ENCODE data around the gene CNBP. TPM values are rescaled to one million over a fixed set of nuclear protein-coding genes. Genes with fewer than 3 reads are reported as not detected.
A peak's percentile ranks its signal among the peaks of the same experiment; 100 is the strongest.

Gene CNBP
- polyA plus RNA-seq, 1 donor (not counting 4 experiments of a cell fraction or from before 2014, with no cell fraction given): 388 TPM

DNA sequence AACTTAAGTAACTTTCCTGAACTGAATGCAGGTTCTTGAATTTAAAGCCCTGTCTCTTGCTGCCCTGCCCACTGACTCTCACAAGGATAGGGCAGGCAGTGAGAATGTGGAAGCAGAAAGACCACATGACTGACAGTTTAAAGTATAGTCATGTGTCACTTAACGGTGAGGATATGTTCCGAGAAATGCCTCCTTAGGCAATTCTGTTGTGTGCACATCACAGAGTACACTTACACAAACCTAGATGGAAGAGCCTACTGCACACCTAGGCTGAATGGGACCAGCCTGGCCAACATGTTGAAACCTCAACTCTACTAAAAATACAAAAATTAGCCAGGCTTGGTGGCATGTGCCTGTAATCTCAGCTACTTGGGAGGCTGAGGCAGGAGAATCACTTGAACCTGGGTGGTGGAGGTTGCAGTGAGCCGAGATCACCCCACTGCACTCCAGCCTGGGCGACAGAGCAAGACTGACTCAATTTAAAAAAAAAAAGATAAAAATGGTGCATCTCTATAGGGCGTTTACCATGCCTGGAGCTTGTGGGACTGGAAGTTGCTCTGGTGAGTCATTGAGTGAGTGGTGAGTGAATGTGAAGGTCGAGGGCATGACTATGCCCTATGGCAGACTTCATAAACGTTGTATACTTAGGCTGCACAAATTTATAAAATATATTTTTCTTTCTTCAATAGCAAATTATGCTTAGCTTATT is 46.8 kb upstream of the CNBP start:
- H2AFZ ChIP-seq (ENCODE audit: control insufficient read depth, low read length): no peak overlapping the region
- peaks cover 6% of the 10 kb centered on the region for H3K9me1 ChIP-seq (ENCODE audit: control insufficient read depth, extremely low read depth, insufficient read depth, low read length)
- H4K20me1 ChIP-seq (ENCODE audit: control insufficient read depth, extremely low read depth, insufficient read depth, low read length): no peaks in the 10 kb centered on the region
- H3K4me1 ChIP-seq (ENCODE audit: control insufficient read depth, extremely low read depth, insufficient read depth, low read length): peaks cover 48% of the 10 kb centered on the region
- H3K36me3 ChIP-seq (ENCODE audit: control insufficient read depth in 2 of 2, extremely low read depth in 1 of 2, insufficient read depth in 2 of 2, low read length in 2 of 2): no peaks in the 10 kb centered on the region
- peak; percentile 88 for DNase-seq (ENCODE audit: low read depth, low spot score)
- H3K79me2 ChIP-seq (ENCODE audit: control insufficient read depth, insufficient read depth, low read length): no peaks in the 10 kb centered on the region
- H3K4me2 ChIP-seq (ENCODE audit: control insufficient read depth, extremely low read depth, insufficient read depth, low read depth, low read length): peak overlapping the region; percentile 12
- peak overlapping the region; percentile 13 for H3K9ac ChIP-seq (ENCODE audit: control insufficient read depth, extremely low read depth, insufficient read depth, low read length)
- H3K4me3 ChIP-seq (ENCODE audit: control insufficient read depth in 2 of 3, extremely low read depth in 1 of 3, insufficient read depth in 2 of 3, low read depth in 1 of 3, low read length in 3 of 3): no peak overlapping the region
- dilution Hi-C loops (cut with MboI; ENCODE audit: extremely low pct_ligation_motif_present, low sequenced_read_pairs): no loop called here
- TF ChIP-seq, protein P1, sequence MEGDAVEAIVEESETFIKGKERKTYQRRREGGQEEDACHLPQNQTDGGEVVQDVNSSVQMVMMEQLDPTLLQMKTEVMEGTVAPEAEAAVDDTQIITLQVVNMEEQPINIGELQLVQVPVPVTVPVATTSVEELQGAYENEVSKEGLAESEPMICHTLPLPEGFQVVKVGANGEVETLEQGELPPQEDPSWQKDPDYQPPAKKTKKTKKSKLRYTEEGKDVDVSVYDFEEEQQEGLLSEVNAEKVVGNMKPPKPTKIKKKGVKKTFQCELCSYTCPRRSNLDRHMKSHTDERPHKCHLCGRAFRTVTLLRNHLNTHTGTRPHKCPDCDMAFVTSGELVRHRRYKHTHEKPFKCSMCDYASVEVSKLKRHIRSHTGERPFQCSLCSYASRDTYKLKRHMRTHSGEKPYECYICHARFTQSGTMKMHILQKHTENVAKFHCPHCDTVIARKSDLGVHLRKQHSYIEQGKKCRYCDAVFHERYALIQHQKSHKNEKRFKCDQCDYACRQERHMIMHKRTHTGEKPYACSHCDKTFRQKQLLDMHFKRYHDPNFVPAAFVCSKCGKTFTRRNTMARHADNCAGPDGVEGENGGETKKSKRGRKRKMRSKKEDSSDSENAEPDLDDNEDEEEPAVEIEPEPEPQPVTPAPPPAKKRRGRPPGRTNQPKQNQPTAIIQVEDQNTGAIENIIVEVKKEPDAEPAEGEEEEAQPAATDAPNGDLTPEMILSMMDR (optimal IDR thresholded peaks at IDR 0.05 in 1 of 3, IDR thresholded peaks at IDR 0.05 in 1 of 3, conservative IDR thresholded peaks at IDR 0.05 in 1 of 3; ENCODE audit: extremely low read depth in 1 of 3, insufficient read depth in 2 of 3, low read length in 3 of 3): no peak
- TF ChIP-seq EZH2 (IDR thresholded peaks at IDR 0.05; ENCODE audit: low read length): no peak
- H3K9me3 ChIP-seq (ENCODE audit: control insufficient read depth, low read depth, low read length): no peaks in the 10 kb centered on the region
- H3K27ac ChIP-seq (ENCODE audit: control insufficient read depth, insufficient read depth, low read length): peak overlapping the region; percentile 75
- peak; percentile 87 for FAIRE-seq
- H3K27me3 ChIP-seq (ENCODE audit: control insufficient read depth, extremely low read depth, insufficient read depth, low read length): no peaks in the 10 kb centered on the region

DNA sequence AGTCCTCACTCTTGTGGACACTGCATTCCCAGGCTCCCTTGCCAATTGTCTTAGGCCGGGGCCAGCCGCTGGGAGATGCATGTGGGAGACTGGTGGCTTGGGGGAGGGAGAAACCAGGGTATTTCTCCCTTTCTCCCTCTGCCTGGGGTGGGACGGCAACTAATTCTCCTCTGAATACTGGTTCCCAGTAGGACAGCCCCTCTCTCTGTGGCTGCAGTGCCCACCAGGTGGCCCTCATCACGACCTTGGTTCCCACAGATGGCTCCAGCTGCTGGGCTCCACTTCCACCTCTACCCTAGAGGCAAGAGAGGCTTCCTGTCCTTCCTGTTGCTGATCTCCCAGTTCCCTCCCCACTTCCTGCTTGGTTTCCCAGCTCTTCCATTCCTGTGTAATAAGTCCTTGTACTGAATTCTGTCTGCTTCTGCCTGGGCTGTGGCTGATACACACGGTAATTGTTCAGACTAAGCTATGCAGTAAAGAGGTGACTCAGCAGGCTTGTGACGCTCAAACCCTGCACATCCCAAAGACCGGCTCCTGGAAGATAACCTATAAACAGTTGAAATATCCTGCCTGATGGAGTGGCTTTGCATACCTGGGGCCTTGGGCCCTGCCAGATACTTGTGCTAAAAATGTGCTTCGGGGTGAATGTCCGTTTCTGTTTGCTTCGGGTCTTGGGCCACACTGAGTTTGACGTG is 45.3 kb upstream of the CNBP start:
- DNase-seq (ENCODE audit: low read depth, low spot score) (peak; percentile 93), FAIRE-seq (peak; percentile 97)
- Histone ChIP-seq H3K4me3 (ENCODE audit: control insufficient read depth in 2 of 3, extremely low read depth in 1 of 3, insufficient read depth in 2 of 3, low read depth in 1 of 3, low read length in 3 of 3) (no peak overlapping the region), H3K9ac (ENCODE audit: control insufficient read depth, extremely low read depth, insufficient read depth, low read length) (peak overlapping the region; percentile 24), H3K4me1 (ENCODE audit: control insufficient read depth, extremely low read depth, insufficient read depth, low read length) (peaks cover 50% of the 10 kb centered on the region), H3K27ac (ENCODE audit: control insufficient read depth, insufficient read depth, low read length) (peak overlapping the region; percentile 71), H3K79me2 (ENCODE audit: control insufficient read depth, insufficient read depth, low read length) (no peaks in the 10 kb centered on the region), H3K9me1 (ENCODE audit: control insufficient read depth, extremely low read depth, insufficient read depth, low read length) (peaks cover 6% of the 10 kb centered on the region), H3K36me3 (ENCODE audit: control insufficient read depth in 2 of 2, extremely low read depth in 1 of 2, insufficient read depth in 2 of 2, low read length in 2 of 2) (no peaks in the 10 kb centered on the region), H3K9me3 (ENCODE audit: control insufficient read depth, low read depth, low read length) (no peaks in the 10 kb centered on the region), H3K27me3 (ENCODE audit: control insufficient read depth, extremely low read depth, insufficient read depth, low read length) (no peaks in the 10 kb centered on the region), H2AFZ (ENCODE audit: control insufficient read depth, low read length) (peak overlapping the region; percentile 66), H3K4me2 (ENCODE audit: control insufficient read depth, extremely low read depth, insufficient read depth, low read depth, low read length) (peak overlapping the region; percentile 51), H4K20me1 (ENCODE audit: control insufficient read depth, extremely low read depth, insufficient read depth, low read length) (no peaks in the 10 kb centered on the region)
- dilution Hi-C loops (cut with MboI; ENCODE audit: extremely low pct_ligation_motif_present, low sequenced_read_pairs): no loop called here
- TF ChIP-seq, protein P1 (optimal IDR thresholded peaks at IDR 0.05 in 1 of 3, IDR thresholded peaks at IDR 0.05 in 1 of 3, conservative IDR thresholded peaks at IDR 0.05 in 1 of 3; ENCODE audit: extremely low read depth in 1 of 3, insufficient read depth in 2 of 3, low read length in 3 of 3): peak in 2 of 3 experiments; percentile 10 to 25
- no peak for TF ChIP-seq EZH2 (IDR thresholded peaks at IDR 0.05; ENCODE audit: low read length)

Data from keratinocyte (primary cell).